ENCODE measurements around the gene NMRK2.
A peak's percentile ranks its signal among the peaks of the same experiment; 100 is the strongest.

NMRK2 gene

DNA sequence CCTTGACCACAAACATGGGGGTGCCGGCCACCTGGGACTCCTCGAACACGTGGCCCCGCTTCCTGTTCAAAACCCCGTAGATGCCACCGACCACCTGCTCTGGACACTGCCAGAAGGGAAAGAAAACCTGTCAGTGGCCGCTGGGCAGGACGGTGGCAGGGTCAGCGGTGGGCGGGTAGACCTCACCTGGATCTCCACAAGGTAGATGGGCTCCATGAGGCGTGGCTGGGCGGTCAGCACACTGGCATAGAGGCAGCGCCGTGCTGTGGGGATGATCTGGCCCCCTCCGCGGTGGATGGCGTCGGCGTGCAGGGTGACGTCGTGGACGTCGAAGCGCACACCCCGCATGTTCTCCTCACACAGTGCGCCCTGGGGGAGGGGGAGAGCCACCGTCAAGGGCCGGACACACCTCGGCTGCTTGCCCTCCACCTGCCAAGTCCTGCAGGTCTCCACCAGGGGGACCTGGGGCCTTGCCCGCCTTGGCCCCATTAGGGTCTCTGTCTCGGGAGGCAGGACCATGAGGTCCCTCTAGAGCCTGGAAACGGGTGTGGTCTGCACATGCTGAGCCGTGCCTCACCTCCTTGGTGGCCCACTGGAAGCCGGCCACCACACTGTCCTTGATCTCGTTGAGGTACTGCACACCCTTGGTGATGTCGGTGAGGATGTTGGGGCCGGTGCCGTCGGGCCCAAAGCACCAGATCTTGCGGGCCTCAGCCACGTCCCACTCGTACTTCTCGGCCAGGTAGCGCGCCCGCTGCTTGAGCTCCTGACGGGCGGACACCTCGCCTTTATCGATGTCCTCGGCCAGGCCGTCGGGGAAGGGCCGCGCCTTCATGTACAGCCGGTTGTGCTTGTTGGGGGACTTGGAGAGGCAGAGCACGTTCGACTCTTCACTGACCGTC is 44.6 kb downstream of the NMRK2 start:
- Histone ChIP-seq H3K9me3 (ENCODE audit: insufficient read depth, low read depth, low read length) (peaks cover 11% of the 10 kb centered on the region), H4K8ac (ENCODE audit: low read depth, low read length) (no peak overlapping the region), H4K12ac (ENCODE audit: low read depth, low read length) (peak overlapping the region; percentile 4), H2BK12ac (ENCODE audit: low read length) (no peak overlapping the region), H3K4ac (ENCODE audit: low read depth, low read length) (no peak overlapping the region), H3K36me3 (ENCODE audit: control insufficient read depth in 1 of 2, insufficient read depth in 2 of 2, low read length in 2 of 2) (peaks cover 75 to 78% of the 10 kb centered on the region in 2 experiments), H2AK5ac (ENCODE audit: low read length) (no peak overlapping the region), H3K4me2 (ENCODE audit: low read length) (no peak overlapping the region), H3K23ac (ENCODE audit: low read length) (no peak overlapping the region), H3K27me3 (ENCODE audit: insufficient read depth, low read length) (no peaks in the 10 kb centered on the region), H3K9ac (ENCODE audit: low read length) (no peak overlapping the region), H2BK120ac (ENCODE audit: insufficient read depth, low read length, poor library complexity) (no peak overlapping the region), H3K79me2 (ENCODE audit: control insufficient read depth, insufficient read depth, low read length, poor library complexity) (peaks cover 6% of the 10 kb centered on the region), H3K14ac (ENCODE audit: low read length) (no peak overlapping the region), H3K18ac (ENCODE audit: low read length) (no peak overlapping the region), H3K79me1 (ENCODE audit: low read length) (no peaks in the 10 kb centered on the region), H2AFZ (ENCODE audit: insufficient read depth, low read length, poor library complexity) (no peak overlapping the region), H3K4me3 (ENCODE audit: low read depth, low read length) (no peak overlapping the region), H4K91ac (ENCODE audit: low read depth, low read length) (no peak overlapping the region), H3K27ac (ENCODE audit: low read depth, low read length) (no peak overlapping the region), H3K4me1 (ENCODE audit: control insufficient read depth in 1 of 2, insufficient read depth in 2 of 2, low read length in 2 of 2) (no peaks in the 10 kb centered on the region), H2BK5ac (ENCODE audit: low read depth, low read length, poor library complexity) (no peak overlapping the region)
- no peak for DNase-seq
- no CpG with 5 or more reads among the region's 59 CpGs for WGBS (ENCODE audit: extremely low coverage, insufficient coverage, insufficient read length)

DNA sequence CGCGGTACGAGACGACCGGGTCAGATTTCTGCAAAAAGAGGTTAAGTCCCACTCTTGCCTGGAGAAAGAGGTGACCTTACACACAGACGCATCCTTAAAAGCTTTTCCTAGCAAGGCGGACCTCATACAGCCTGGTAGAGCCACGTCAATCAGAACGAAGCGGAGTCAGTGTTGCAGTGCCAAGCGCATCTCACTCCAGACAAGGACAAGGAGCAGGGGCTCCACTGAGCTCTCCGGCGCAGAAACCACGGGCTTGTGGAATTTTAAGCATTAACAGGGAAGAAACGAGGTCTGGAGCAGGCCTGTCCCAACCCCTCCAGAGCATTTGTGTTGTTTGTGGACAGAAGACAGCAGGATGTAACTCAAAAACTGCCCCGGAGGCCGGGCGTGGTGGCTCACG is 45.3 kb downstream of the NMRK2 start:
- Histone ChIP-seq H2BK120ac (ENCODE audit: insufficient read depth, low read length, poor library complexity) (no peak overlapping the region), H3K27ac (ENCODE audit: low read depth, low read length) (no peak overlapping the region), H4K12ac (ENCODE audit: low read depth, low read length) (no peak overlapping the region), H3K79me2 (ENCODE audit: control insufficient read depth, insufficient read depth, low read length, poor library complexity) (peaks cover 12% of the 10 kb centered on the region), H3K18ac (ENCODE audit: low read length) (no peak overlapping the region), H2AFZ (ENCODE audit: insufficient read depth, low read length, poor library complexity) (no peak overlapping the region), H3K9ac (ENCODE audit: low read length) (no peak overlapping the region), H3K4ac (ENCODE audit: low read depth, low read length) (no peak overlapping the region), H2BK5ac (ENCODE audit: low read depth, low read length, poor library complexity) (no peak overlapping the region), H3K79me1 (ENCODE audit: low read length) (no peaks in the 10 kb centered on the region), H3K36me3 (ENCODE audit: control insufficient read depth in 1 of 2, insufficient read depth in 2 of 2, low read length in 2 of 2) (peaks cover 81% of the 10 kb centered on the region in 2 experiments), H3K14ac (ENCODE audit: low read length) (no peak overlapping the region), H4K91ac (ENCODE audit: low read depth, low read length) (no peak overlapping the region), H2AK5ac (ENCODE audit: low read length) (no peak overlapping the region), H3K27me3 (ENCODE audit: insufficient read depth, low read length) (no peaks in the 10 kb centered on the region), H3K4me1 (ENCODE audit: control insufficient read depth in 1 of 2, insufficient read depth in 2 of 2, low read length in 2 of 2) (peaks cover 0 to 4% of the 10 kb centered on the region in 2 experiments), H3K4me2 (ENCODE audit: low read length) (no peak overlapping the region), H3K4me3 (ENCODE audit: low read depth, low read length) (no peak overlapping the region), H3K23ac (ENCODE audit: low read length) (no peak overlapping the region), H2BK12ac (ENCODE audit: low read length) (no peak overlapping the region), H4K8ac (ENCODE audit: low read depth, low read length) (no peak overlapping the region), H3K9me3 (ENCODE audit: insufficient read depth, low read depth, low read length) (peaks cover 11% of the 10 kb centered on the region)
- DNase-seq, result no peak
- WGBS (ENCODE audit: extremely low coverage, insufficient coverage, insufficient read length), result no CpG with 5 or more reads among the region's 19 CpGs

DNA sequence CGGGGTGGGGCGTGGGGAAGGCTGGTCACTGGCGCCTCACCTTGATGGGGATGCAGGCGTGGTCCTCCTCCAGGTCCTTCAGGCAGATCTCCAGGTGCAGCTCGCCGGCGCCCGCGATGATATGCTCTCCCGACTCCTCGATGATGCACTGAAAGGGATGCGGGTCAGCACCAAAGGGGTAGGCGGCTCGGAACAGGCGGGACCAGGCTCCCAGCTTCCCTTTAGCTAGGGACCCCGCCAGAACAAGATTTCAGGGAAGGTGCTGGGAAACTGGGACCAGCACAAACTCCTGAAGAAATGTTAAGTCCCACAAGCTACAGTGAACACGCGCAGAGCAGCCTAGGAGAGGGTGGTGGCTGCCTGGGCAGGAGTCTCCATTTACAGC is 46.4 kb downstream of the NMRK2 start:
- Histone ChIP-seq H3K4me2 (ENCODE audit: low read length) (no peak overlapping the region), H2AFZ (ENCODE audit: insufficient read depth, low read length, poor library complexity) (no peak overlapping the region), H3K27me3 (ENCODE audit: insufficient read depth, low read length) (no peaks in the 10 kb centered on the region), H2BK12ac (ENCODE audit: low read length) (no peak overlapping the region), H3K79me1 (ENCODE audit: low read length) (no peaks in the 10 kb centered on the region), H3K4me3 (ENCODE audit: low read depth, low read length) (no peak overlapping the region), H2BK120ac (ENCODE audit: insufficient read depth, low read length, poor library complexity) (no peak overlapping the region), H4K8ac (ENCODE audit: low read depth, low read length) (no peak overlapping the region), H2BK5ac (ENCODE audit: low read depth, low read length, poor library complexity) (no peak overlapping the region), H3K23ac (ENCODE audit: low read length) (no peak overlapping the region), H3K27ac (ENCODE audit: low read depth, low read length) (no peak overlapping the region), H3K36me3 (ENCODE audit: control insufficient read depth in 1 of 2, insufficient read depth in 2 of 2, low read length in 2 of 2) (peaks cover 92 to 93% of the 10 kb centered on the region in 2 experiments), H3K9me3 (ENCODE audit: insufficient read depth, low read depth, low read length) (peaks cover 16% of the 10 kb centered on the region), H3K14ac (ENCODE audit: low read length) (no peak overlapping the region), H2AK5ac (ENCODE audit: low read length) (no peak overlapping the region), H3K79me2 (ENCODE audit: control insufficient read depth, insufficient read depth, low read length, poor library complexity) (peaks cover 22% of the 10 kb centered on the region), H3K4me1 (ENCODE audit: control insufficient read depth in 1 of 2, insufficient read depth in 2 of 2, low read length in 2 of 2) (peaks cover 6 to 12% of the 10 kb centered on the region in 2 experiments), H3K9ac (ENCODE audit: low read length) (no peak overlapping the region), H3K18ac (ENCODE audit: low read length) (no peak overlapping the region), H4K12ac (ENCODE audit: low read depth, low read length) (no peak overlapping the region), H4K91ac (ENCODE audit: low read depth, low read length) (no peak overlapping the region), H3K4ac (ENCODE audit: low read depth, low read length) (peak overlapping the region; percentile 10)
- no CpG with 5 or more reads among the region's 18 CpGs for WGBS (ENCODE audit: extremely low coverage, insufficient coverage, insufficient read length)
- DNase-seq, result no peak

DNA sequence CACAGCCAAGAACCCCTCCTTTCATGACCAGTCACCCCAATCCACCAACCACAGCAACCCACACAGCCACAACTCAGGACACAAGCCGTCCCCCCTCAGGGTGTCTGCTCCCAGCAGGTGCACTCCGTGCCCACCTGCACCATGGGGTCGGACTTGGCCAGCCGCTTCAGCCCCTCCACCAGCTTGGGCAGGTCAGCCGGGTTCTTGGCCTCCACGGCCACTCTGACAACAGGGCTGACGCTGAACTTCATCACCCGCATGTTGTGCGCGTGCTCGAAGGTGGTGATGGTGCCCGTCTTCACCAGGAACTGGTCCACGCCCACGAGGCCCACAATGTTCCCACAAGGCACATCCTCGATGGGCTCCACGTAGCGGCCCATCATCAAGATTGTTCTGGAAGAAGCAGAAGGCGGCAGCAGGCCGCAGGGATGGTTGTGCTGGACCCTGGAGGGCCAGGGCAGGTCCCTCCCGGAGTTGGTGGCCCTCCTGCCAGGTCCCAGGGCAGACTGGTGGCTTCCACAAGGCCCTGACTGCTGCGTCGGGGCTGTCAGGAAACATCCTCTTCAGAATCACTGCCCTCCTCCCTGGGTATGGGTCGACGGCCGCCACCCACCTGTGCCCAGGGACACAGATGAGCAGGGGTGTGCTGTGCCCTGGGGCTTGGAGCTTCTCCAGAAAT is 46.9 kb downstream of the NMRK2 start:
- Histone ChIP-seq H3K4ac (ENCODE audit: low read depth, low read length) (peak overlapping the region; percentile 59), H3K79me1 (ENCODE audit: low read length) (peaks cover 3% of the 10 kb centered on the region), H3K9ac (ENCODE audit: low read length) (no peak overlapping the region), H3K9me3 (ENCODE audit: insufficient read depth, low read depth, low read length) (peaks cover 16% of the 10 kb centered on the region), H3K18ac (ENCODE audit: low read length) (no peak overlapping the region), H3K4me2 (ENCODE audit: low read length) (no peak overlapping the region), H3K14ac (ENCODE audit: low read length) (no peak overlapping the region), H3K27ac (ENCODE audit: low read depth, low read length) (no peak overlapping the region), H2BK120ac (ENCODE audit: insufficient read depth, low read length, poor library complexity) (no peak overlapping the region), H3K36me3 (ENCODE audit: control insufficient read depth in 1 of 2, insufficient read depth in 2 of 2, low read length in 2 of 2) (peaks cover 93% of the 10 kb centered on the region in 2 experiments), H2AK5ac (ENCODE audit: low read length) (no peak overlapping the region), H2BK5ac (ENCODE audit: low read depth, low read length, poor library complexity) (no peak overlapping the region), H3K27me3 (ENCODE audit: insufficient read depth, low read length) (no peaks in the 10 kb centered on the region), H3K23ac (ENCODE audit: low read length) (no peak overlapping the region), H3K4me1 (ENCODE audit: control insufficient read depth in 1 of 2, insufficient read depth in 2 of 2, low read length in 2 of 2) (peaks cover 6 to 12% of the 10 kb centered on the region in 2 experiments), H2AFZ (ENCODE audit: insufficient read depth, low read length, poor library complexity) (no peak overlapping the region), H2BK12ac (ENCODE audit: low read length) (no peak overlapping the region), H4K8ac (ENCODE audit: low read depth, low read length) (no peak overlapping the region), H4K12ac (ENCODE audit: low read depth, low read length) (no peak overlapping the region), H3K4me3 (ENCODE audit: low read depth, low read length) (no peak overlapping the region), H4K91ac (ENCODE audit: low read depth, low read length) (no peak overlapping the region), H3K79me2 (ENCODE audit: control insufficient read depth, insufficient read depth, low read length, poor library complexity) (peaks cover 28% of the 10 kb centered on the region)
- no CpG with 5 or more reads among the region's 25 CpGs for WGBS (ENCODE audit: extremely low coverage, insufficient coverage, insufficient read length)
- DNase-seq, result no peak
